ENCODE results near the gene H1-8. TPM values are rescaled to one million over a fixed set of nuclear protein-coding genes. Genes with fewer than 3 reads are reported as not detected.

H1-8 gene
- total and polyA plus RNA-seq, 9 of the 15 experiments (the other 6 are each of a cell fraction or from before 2014, with no cell fraction given): not detected

- Histone ChIP-seq H3K9ac (ENCODE audit: insufficient read depth in 1 of 2, low read depth in 2 of 2, low read length in 2 of 2) (no peak overlapping the region), H3K9me1 (ENCODE audit: control insufficient read depth, insufficient read depth, low read length) (no peaks in the 10 kb centered on the region), H3K27ac (ENCODE audit: extremely low read depth, low read depth, low read length) (no peak overlapping the region), H3K9me3 (replicated peaks; ENCODE audit: control insufficient read depth, insufficient read depth, low read depth, low read length) (no peaks in the 10 kb centered on the region), H3K79me2 (ENCODE audit: control insufficient read depth, insufficient read depth, low read length) (no peaks in the 10 kb centered on the region), H3K27me3 (ENCODE audit: control insufficient read depth in 2 of 2, insufficient read depth in 2 of 2, low read length in 2 of 2) (no peaks in the 10 kb centered on the region), H2AFZ (ENCODE audit: low read depth, low read length) (no peak overlapping the region; the same call in 1 of the 2 replicates), H3K4me3 (no peak overlapping the region), H3K36me3 (ENCODE audit: control insufficient read depth, insufficient read depth, low read length) (peaks cover 7% of the 10 kb centered on the region; the same call in 1 of the 3 replicates), H3K4me1 (replicated peaks in 1 of 2; ENCODE audit: control insufficient read depth in 2 of 2, insufficient read depth in 2 of 2, low read length in 2 of 2) (peaks cover 7 to 40% of the 10 kb centered on the region in 2 experiments; a peak in 4 of 5 replicates), H3K4me2 (ENCODE audit: insufficient read depth, low read length) (no peak overlapping the region; the same call in 1 of the 2 replicates), H4K20me1 (replicated peaks; ENCODE audit: control insufficient read depth, insufficient read depth, low read length) (no peaks in the 10 kb centered on the region)
- CTCF ChIA-PET (ENCODE audit: low intra/inter-chr PET ratio): no interaction called here
- FAIRE-seq (no peak), ATAC-seq (peak; percentile 83), DNase-seq (ENCODE audit: extremely low read depth in 1 of 4, low spot score in 3 of 4) (peak; percentile 41 to 64 (median 56))
- TF ChIP-seq MAZ (CRISPR knock-in tag; conservative IDR thresholded peaks at IDR 0.05 in 1 of 2, IDR thresholded peaks at IDR 0.05 in 1 of 2) (0 out of 4 replicates have a peak, but pooled peaks of 1 of the 2 experiments have one; percentile 39), ADNP (tag; IDR thresholded peaks at IDR 0.05) (no peak), CHD1 (IDR thresholded peaks at IDR 0.05; ENCODE audit: low read length) (no peak), BHLHE40 (IDR thresholded peaks at IDR 0.05; ENCODE audit: low read length) (0 out of 2 replicates have a peak, but pooled peaks have one; percentile 5), CXXC5 (CRISPR knock-in tag; IDR thresholded peaks at IDR 0.05) (0 out of 2 replicates have a peak, but pooled peaks have one; percentile 15)
- no TSS peak for BruUV-seq (replicated peaks)
- in situ Hi-C loops (cut with MboI): no loop called here
- POLR2A ChIA-PET: interaction anchor here (1.0 to 1.2 kb wide), 2 partner anchors 8 to 10 kb away, joined by 3 to 4 read pairs; no protein-coding TSS in a partner anchor
- intact Hi-C loops (cut with micrococcal nuclease): no loop called here
- 3% methylated on average over 14 of the region's 15 CpGs for whole genome bisulfite sequencing (ENCODE audit: insufficient coverage, low coverage, missing lambda C conversion rate)
These were observed 10.7 kb downstream of the H1-8 start for GRCh38 chr3:129553719-129554118.
